AG20443 (cell line): Measurements from ENCODE around the gene MRPS21.
"Not testable (repeated sequence)": the region's sequence is repeated elsewhere in the genome, so short reads cannot be mapped to it uniquely, and the experiment has no call there.

Experiments
- DNase-seq: peaks from one replicate; pipeline ENCODE4 v3.0.0; 2012; ENCODE audit warnings: low spot score, mixed read lengths

The MRPS21 gene

DNA sequence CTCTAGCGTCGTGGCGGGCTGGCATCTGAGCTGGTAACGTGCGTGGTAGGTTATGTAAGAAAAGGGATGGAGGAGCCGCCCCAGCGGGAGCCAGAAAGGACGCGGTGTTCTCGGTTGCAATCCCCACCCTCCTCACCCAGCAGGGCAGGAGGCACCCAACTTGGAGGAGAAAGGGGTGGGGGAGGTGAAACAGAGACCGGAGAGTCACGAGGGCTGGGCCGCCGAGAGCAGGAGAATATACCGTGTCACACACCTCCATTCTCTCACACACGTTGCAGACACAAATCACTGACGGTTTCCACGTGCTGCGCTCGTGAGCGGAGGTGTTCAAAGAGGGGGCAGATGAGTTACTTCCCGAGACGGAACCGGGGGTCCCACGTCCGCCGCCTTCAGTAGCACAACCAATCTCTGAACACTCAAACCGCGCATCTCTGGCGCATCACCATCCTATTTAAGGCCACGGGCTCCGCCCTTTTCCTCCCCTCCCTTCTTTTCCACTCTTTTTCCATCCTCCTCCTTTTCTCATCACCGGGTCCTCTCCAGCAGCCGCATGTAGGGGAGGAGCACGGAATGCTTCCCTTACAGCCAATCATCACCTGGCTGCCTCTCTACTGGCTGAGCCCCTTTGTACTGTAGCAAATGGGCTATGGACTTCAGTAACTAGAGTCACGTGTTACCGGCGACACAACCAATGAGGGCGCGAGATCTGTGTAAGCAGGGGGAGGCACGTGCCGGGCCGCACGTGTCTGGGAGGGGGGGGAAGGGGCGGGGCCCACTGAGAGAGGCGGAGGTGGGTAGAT is 11.7 kb upstream of the MRPS21 start, which contains the start of gene CIART:
TSS of gene CIART (plus strand) at position 797 of the 800 bp plus-strand sequence. CDS start 714 bp downstream, outside the sequence.
- DNase-seq, result peak; percentile 95

DNA sequence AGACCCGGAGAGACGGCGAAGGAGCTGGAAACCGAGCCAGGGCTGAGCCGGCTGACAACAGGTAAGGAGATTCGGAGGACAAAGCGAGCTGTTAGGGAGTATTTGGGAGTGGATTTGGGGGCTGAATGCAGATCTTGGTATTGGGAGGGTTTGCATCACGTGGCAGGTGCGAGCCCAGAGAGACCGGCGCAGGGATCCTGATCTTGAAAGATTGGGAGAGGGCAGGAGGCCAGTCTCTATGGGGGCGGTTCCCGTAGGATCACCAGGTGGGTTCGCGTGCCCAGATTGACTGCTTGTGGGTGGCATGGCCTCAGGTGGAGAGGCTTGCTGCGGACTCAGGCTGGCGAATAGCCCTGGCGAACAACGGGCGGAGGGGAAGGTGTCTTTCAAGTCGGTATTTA is 11.1 kb upstream of the MRPS21 start:
- no peak for DNase-seq

DNA sequence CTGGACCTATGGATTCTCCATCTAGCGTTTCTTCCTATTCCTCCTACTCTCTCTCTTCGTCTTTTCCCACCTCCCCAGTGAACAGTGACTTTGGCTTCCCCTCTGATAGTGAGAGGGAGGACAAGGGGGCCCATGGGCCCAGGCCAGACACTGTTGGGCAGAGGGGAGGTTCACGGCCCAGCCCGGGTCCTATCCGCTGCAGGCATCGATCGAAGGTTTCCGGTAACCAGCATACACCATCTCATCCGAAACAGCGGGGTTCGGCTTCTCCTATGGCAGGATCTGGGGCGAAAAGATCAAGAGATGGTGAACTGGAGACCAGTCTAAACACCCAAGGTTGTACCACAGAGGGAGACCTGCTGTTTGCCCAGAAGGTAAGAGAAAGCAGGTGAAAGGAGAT is 10.4 kb upstream of the MRPS21 start:
- DNase-seq, result no peak

DNA sequence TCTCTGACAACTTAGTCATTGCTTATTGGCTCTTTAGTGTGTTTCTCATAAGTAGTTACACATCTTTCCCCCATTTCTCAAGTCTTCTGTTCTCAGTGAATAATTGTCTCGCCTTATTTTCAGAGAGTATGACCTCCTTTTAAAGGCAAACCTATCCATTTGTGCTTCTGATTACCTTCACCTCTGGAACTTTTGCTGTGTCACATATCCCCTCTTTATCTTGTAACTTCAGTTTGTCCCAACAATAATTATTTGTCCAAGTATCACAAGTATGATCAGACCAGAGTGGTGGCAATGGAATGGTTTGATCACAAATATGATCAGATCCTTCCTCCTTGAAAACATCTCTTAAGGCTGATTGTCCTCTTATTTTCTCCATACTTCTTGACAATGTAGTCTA is 5.3 kb upstream of the MRPS21 start:
- no peak for DNase-seq

DNA sequence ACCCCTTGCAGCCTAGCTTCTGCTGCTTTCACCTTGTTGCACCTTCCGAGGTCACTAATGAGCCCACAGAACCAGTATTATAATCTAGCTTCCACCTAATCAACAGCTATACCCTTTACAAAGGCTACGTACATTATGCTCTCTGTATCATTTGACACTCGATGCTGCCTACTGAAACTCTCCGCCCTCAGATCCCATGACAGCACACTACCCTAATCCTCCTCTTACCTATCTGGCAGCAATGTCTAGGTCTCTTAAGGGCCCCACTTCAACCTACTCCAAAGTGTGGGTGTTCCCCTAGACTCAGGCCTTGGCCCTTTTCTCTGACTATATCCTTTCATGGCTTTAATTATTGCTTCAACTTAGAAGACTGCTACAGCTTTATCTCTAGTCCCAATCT is 4.8 kb upstream of the MRPS21 start:
- no peak for DNase-seq

DNA sequence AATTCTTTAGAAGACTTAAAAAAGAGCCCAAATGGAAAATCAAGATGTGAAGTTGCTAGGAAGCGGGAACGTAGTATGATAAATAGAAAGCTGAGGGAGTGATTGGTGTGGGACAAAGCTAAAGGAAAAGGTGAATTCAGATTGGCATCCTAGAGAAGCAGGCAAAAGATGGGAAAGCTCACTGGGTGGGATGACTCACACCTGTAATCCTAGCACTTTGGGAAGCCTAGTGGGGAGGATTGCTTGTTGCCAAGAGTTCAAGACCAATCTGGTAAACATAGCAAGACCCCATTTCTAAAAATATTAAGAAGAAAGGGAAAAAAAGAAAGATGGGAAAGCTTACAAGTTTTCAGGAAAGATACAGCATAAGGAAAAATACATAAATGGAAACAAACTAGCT is 1.8 kb downstream of the MRPS21 start:
- no peak for DNase-seq

DNA sequence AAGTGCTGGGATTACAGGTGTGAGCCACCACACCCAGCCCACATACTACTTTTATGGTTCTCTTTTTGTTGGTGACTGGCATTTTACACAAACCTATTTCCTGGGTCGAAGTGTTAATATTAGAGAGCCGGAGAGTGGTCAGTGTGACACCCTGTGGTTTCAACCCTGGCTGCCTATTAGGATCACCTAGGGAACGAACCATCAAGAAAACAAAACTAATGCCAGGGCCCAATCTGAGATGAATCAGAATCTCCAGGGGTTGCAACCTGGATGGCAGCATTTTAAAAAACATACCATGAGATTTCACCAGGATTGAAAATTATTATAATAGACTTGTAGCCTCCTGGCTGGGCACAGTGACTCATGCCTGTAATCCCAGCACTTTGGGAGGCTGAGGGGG is 6.1 kb downstream of the MRPS21 start:
- no peak for DNase-seq

DNA sequence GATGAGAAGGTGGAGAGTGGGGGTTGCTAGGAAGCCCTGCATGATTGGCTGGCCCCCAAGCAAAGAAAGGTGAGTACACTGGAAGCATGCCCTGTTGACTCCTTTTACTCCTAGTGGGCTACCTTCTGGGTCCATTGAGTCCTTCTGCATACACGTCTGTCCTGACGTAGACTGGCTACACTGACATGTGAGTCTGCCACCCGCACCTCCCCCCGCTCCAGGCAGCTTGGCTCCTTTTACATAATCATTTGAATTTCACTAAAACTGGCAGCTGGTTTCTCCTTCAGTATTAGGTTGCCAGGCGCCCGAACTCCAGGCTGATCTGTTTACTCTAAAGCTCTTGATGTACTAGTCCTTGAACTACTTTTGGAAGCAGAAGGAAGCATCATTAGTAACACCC is 8.7 kb downstream of the MRPS21 start:
- no peak for DNase-seq

DNA sequence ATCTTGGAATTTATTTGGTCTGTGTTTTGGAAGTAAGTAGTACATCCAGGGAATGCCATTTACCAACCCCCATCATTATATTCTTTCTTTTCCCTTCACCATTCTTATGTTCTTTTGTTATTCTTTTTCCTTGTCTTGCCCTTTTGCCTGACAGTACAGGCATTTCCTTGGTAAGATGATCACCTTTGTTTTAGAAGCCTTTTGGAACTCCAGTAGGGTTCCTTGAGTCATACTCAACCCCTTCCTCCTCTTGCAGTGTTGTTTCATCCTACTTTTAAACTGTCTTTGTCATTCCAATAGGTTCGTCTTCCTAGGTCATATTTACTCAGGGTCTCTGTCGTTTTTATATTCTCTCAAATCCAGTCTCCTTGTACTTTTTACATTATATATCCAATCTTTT is 9.2 kb downstream of the MRPS21 start:
- DNase-seq, result no peak

DNA sequence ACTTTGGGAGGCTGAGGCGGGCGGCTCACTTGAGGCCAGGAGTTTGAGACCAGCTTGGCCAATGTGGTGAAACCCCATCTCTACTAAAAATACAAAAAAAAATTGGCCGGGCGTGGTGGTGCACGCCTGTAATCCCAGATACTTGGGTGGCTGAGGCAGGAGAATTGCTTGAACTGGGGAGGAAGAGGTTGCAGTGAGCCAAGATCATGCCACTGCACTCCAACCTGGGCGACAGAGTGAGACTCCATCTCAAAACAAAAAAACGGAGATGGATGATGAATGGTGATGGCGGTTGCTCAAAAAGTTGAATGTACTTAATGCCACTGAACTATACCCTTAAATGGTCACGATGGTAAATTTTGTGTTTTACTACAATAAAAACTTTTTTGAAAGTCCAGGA is 14.9 kb downstream of the MRPS21 start:
- DNase-seq, result not testable (repeated sequence)

DNA sequence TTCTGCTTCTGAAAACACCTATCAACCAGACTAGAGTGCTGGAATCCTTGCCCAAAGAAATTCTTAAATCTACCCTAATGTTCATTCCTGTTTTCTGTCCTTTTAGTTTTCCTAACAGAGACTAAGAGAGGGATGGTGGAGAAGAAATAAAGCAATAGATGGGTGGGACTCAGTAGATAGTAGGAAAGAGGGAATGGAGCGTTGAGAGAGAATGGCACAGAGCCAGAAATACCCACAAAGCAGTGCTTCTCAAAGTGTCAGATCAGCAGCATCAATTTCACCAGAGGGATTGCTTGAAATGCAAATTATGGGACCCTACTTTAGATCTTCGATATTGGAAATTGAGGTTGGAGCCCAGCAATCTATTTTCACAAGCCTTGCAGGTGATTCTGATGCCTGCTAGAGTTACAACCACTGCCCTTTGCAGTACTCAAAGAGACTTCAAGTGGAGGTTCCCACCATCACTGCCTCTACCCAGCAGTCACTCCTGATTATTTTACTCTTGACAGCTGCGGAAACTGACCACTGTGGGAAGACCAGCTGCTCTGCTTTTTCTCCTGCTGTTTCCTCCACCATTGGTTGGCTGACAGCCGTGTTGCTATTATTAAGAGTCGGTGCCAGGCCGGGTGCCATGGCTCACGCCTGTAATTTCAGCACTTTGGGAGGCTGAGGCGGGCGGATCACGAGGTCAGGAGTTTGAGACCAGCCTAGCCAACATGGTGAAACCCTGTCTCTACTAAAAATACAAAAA is 16.3 kb downstream of the MRPS21 start:
- DNase-seq, result no peak

DNA sequence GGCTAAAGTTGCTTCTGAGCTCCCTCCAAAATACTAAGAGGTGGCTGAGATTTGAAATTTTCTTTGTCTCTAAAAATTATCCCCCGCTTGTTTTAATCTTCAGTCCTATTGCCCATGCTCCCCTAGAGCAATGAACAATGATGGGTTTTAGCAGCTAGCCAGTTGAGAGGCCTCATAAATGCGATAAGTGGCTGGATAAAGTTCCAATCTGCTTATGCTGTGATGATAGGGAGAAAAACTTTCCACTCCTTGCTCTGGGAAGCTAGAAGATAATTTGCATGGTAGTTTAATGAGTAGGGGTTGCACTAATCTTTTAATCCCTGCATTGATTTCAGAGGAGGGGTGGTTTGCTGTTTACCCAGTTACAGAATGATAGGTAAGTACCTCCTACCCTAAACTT is 18.1 kb downstream of the MRPS21 start:
- DNase-seq, result no peak

DNA sequence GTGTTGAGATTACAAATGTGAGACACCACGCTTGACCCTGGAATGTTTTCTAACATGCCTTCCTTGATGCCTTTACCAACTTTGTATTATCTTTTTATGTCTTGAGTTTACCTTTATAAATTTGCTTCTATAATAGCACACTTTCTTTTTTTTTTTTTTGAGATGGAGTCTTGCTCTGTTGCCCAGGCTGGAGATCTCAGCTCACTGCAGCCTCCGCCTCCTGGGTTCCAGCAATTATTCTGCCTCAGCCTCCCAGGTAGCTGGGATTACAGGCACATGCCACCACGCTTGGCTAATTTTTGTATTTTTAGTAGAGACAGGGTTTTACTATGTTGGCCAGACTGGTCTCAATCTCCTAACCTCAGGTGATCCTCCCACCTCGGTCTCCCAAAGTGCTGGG is 21.0 kb downstream of the MRPS21 start:
- not testable (repeated sequence) for DNase-seq

DNA sequence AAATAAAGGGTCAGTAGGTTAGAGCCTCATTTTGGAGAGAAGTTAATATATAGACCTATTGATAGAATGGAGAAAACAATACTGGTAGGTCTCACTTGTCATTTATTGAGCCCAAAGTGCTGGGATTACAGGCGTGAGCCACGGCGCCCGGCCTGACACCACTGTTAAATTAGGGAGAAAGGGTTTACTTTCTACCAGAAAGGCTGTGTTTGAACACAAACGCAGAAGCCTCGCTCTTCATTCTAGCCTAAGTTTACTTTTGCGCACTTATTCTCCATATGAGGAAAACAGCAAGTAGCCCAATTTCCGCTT is 27.0 kb downstream of the MRPS21 start:
- no peak for DNase-seq

DNA sequence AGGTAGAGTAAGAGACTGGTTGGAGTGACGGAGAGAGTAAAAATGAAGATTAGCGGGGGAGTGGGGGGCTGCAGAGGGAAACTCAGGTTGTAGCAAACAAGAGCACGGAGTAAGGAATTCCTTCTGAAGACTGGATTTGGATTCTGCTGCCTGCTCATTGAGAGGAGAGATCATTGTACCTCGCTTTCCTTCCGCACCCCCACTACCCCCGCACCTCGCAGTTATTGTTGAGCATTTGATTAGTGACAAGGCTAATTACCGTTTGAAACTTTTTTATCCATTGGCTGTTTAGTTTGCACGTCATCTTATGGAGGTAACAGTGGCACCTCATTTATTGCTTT is 28.1 kb downstream of the MRPS21 start:
- peak; percentile 13 for DNase-seq

DNA sequence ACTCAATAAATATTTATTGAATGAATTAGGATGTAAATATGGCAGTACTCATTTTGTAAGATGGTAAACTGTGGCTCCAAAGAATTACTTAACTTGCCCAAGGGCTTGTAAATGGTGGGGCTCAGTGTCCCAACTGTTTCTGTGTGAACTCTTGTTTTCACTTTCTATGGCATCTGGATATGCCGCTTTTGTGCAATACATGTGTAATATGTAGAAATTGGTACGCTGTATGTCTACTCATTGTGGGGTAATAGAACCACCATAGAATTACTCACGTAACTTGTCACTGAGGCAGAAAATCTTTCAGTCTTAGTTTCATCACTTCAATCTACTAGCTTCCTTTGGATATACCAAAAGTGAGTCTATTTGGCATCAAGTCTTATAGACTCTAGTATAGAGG is 28.6 kb downstream of the MRPS21 start:
- DNase-seq, result no peak

DNA sequence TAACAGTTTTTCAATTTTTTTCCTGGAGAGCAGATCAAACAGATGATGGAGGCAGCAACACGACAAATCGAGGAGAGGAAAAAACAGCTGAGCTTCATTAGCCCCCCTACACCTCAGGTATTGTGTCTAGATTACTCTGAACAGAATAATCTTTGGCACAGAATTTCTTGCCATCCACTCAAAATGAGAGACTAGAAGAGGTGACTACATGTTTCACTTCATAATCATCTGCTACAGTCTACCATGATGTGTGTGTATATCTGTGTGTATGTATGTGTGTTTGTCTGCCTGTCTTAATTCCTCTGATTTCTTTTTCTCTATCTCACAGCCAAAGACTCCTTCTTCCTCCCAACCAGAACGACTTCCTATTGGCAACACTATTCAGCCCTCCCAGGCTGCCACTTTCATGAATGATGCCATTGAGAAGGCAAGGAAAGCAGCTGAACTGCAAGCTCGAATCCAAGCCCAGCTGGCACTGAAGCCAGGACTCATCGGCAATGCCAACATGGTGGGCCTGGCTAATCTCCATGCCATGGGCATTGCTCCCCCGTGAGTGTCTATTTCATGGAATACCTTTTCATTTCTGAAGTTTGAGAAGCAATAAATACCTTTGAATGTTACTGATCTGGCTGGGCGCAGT is 39.1 kb downstream of the MRPS21 start:
- DNase-seq, result no peak

DNA sequence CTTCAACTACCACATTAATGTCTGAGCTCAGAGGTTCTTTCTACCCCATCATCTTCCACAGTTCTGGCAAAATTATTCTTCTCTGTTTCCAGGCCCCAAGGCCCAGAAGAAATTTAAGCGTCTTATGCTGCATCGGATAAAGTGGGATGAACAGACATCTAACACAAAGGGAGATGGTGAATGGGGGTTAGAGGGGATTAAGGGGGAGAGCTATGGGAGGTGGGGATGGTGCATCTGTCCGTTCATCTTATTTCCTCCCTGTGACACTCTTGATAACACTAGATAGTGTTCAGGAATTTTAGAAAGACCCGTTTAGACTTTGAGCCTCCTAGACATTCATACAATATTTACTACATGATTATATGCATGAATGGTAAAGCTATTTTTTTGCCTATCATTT is 52.7 kb downstream of the MRPS21 start:
- DNase-seq, result no peak

DNA sequence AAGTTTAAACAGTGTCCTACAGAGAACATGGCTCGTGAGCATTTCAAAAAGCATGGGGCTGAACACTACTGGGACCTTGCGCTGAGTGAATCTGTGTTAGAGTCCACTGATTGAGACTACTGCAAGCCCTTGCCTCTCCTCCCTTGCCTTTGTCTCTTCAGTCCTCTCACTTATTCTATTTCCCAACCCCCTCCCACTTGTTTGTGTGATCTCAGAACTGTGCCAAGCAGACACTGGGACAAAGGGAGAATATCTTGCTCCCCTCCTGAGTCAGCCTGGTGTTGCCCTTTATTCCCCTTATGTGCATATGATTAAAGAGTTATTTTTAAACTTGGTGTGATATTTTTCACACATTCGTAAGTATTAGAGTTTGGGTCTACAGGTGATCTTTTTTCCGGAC is 59.2 kb downstream of the MRPS21 start:
- no peak for DNase-seq
